Left lung (tissue), 10 donors: ENCODE data around the gene IL21R. TPM values are rescaled to one million over a fixed set of nuclear protein-coding genes. Genes with fewer than 3 reads are reported as not detected.
"Not testable (repeated sequence)": the region's sequence is repeated elsewhere in the genome, so short reads cannot be mapped to it uniquely, and the experiment has no call there.

Experiments used
- ATAC-seq: fragments of 200-7000 bp; cut with Tn5 transposase; one replicate; pipeline ENCODE4 v1.9.1; 2020; ENCODE audit warnings: moderate library complexity
- DNase-seq, 4 donors: peaks; one replicate each; pipeline ENCODE4 v3.0.0-alpha.2; 2013 to 2020
- H3K27ac ChIP-seq, 2 donors: fragments of 200-600 bp; sonication (generic) in 1 of 2; one replicate each; pipeline versions ENCODE4 v1.5.0 to v1.8.0; 2020 to 2021
- H3K27me3 ChIP-seq, 2 donors: fragments of 200-600 bp; sonication (generic) in 1 of 2; one replicate each; pipeline versions ENCODE4 v1.5.0 to v1.8.0; 2020 to 2021
- H3K36me3 ChIP-seq, 2 donors: fragments of 200-600 bp; sonication (generic) in 1 of 2; one replicate each; pipeline versions ENCODE4 v1.5.0 to v1.8.0; 2020 to 2021
- H3K4me1 ChIP-seq, 2 donors: fragments of 200-600 bp; one replicate each; pipeline ENCODE4 v1.8.0; 2021
- H3K4me3 ChIP-seq, 2 donors: fragments of 200-600 bp; sonication (generic) in 1 of 2; one replicate each; pipeline versions ENCODE4 v1.5.0 to v1.8.0; 2020 to 2021; ENCODE audit warnings: mild to moderate bottlenecking in 1 of 2
- H3K9me3 ChIP-seq, 2 donors: fragments of 200-600 bp; sonication (generic) in 1 of 2; one replicate each; pipeline versions ENCODE4 v1.5.0 to v1.8.0; 2020 to 2021
- intact Hi-C, 2 donors: fragments of 100-400 bp; cut with DNase I; formaldehyde crosslinking; loops; one replicate each; pipeline versions ENCODE4 v1.11.2 to v1.14.2; 2022
- polyA plus RNA-seq, 6 donors: library from polyadenylated mRNA; unstranded; fragments of 120-200 nt; gene quantifications; one replicate each; pipeline ENCODE4 v1.2.1, GENCODE V29; 2013; ENCODE audit not compliant: insufficient read length in 6 of 6
- total RNA-seq, 2 donors: library from RNA; stranded (reverse); fragmentation: NEBNext Ultra II Directional; extraction: Animal tissue kit (Norgen Biotek cat#: 25700); gene quantifications; one replicate each; pipeline ENCODE4 v1.2.1, GENCODE V29; 2021
- TF ChIP-seq, protein P1 (sequence below), 2 donors: fragments of 200-600 bp; sonication (generic) in 1 of 2; IDR thresholded peaks; one replicate each; pipeline versions ENCODE4 v1.5.0 to v1.8.0; 2021; ENCODE audit warnings: antibody characterized with exemption in 2 of 2
- donor health status: DM: no; HTN: yes; CAD: no.
- donor health status: DM: no; HTN: no; CAD: no.

The IL21R gene
- total and polyA plus RNA-seq, 8 donors: 1.2 to 4.3 (median 3.9) TPM

DNA sequence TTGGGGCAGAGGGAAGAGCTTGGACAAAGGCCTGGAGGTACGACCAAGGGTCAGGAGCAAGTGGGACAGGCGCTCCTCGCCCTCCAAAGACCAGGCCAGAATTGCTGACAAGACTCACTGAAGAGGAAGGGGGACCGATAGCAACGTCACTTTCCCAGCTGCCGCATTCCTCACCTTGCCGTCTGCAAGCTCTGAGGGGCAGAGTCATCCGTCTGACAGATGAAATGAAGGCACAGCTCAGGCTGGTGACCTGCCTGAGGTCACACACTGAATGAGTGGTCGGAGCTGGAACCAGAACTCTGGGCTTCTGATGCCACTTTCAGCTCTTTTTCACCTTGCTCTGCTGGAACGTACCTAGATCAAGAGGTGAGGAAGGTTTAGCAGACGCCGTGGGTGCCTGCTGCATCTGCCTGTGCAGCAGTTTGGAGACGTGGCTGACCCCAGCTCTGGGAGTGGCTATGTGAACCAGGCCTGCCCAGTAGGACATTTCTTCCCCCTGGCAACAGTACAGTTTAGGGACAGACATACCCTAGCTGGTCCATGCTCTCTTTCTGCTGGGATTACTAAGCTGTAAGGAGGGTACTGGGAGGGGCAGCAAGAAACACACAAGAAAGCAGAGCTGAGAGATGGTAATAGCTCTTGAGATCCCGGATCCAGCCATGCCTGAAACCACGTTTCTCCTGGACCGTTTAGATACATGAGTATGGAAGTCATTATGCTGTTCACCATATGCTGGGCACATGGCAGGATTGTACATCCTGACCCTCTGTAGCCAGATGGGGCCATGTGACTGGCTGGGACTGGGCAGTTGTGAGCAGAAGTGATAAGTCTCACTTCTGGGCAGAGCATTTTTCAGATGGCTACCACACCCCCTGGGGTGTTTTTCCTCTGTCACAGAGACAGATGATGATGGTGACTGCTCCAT, 50.9 kb downstream of the IL21R start:
- ATAC-seq (no peak), DNase-seq (no peak)
- peaks cover 0 to 34% of the 10 kb centered on the region in 2 donors for H3K27me3 ChIP-seq
- H3K9me3 ChIP-seq: no peaks in the 10 kb centered on the region
- H3K36me3 ChIP-seq: no peaks in the 10 kb centered on the region
- H3K4me3 ChIP-seq: no peak overlapping the region
- TF ChIP-seq, protein P1, sequence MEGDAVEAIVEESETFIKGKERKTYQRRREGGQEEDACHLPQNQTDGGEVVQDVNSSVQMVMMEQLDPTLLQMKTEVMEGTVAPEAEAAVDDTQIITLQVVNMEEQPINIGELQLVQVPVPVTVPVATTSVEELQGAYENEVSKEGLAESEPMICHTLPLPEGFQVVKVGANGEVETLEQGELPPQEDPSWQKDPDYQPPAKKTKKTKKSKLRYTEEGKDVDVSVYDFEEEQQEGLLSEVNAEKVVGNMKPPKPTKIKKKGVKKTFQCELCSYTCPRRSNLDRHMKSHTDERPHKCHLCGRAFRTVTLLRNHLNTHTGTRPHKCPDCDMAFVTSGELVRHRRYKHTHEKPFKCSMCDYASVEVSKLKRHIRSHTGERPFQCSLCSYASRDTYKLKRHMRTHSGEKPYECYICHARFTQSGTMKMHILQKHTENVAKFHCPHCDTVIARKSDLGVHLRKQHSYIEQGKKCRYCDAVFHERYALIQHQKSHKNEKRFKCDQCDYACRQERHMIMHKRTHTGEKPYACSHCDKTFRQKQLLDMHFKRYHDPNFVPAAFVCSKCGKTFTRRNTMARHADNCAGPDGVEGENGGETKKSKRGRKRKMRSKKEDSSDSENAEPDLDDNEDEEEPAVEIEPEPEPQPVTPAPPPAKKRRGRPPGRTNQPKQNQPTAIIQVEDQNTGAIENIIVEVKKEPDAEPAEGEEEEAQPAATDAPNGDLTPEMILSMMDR (IDR thresholded peaks at IDR 0.05): no peak
- intact Hi-C loops: loop anchor here in 1 of 2 donors (10.0 kb wide), 1 partner anchor 268 kb away; no protein-coding TSS in a partner anchor
- H3K27ac ChIP-seq: no peak overlapping the region
- H3K4me1 ChIP-seq: peaks cover 4 to 33% of the 10 kb centered on the region in 2 donors

DNA sequence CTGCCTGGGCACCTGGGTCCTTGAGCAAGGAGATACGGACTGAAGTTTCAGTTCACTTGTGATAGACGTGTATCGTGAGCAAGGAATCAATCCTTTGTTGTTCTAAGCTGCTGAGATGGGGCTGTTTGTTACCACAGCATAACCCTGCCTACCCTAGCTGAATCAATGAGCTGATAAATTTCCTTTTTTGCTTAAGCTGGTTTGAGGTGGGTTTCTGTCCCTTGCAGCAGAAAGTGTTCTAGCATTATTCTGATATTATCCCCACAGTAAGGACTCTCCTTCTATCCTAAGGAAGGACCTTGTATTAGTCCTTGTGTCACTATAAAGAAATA, 51.5 kb downstream of the IL21R start:
- Histone ChIP-seq H3K27ac (no peak overlapping the region), H3K9me3 (no peaks in the 10 kb centered on the region), H3K36me3 (no peaks in the 10 kb centered on the region), H3K4me3 (no peak overlapping the region), H3K27me3 (peaks cover 0 to 30% of the 10 kb centered on the region in 2 donors), H3K4me1 (peaks cover 4 to 33% of the 10 kb centered on the region in 2 donors)
- DNase-seq: no peak
- intact Hi-C loops: loop anchor here in 1 of 2 donors (10.0 kb wide), 1 partner anchor 269 kb away; no protein-coding TSS in a partner anchor
- ATAC-seq: no peak
- TF ChIP-seq, protein P1 (IDR thresholded peaks at IDR 0.05): no peak

DNA sequence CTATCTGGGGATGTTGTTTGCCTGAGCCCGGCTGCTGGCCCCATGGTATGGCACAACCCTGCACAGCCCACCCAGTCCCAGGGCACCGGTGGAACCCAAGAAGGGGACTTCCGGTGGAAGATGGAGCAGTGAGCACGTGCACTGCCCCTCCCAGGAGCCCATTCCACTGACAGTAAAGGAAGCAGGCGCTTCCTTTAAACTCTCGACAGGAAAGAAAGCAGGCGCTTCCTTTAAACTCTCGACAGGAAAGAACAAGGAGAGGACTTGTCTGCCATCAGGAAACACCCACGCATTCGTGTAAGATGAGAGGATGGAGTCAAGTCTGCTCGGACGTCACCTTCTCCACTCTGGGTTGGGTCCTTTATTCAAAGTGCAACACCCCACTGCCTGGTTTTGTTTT, 53.7 kb downstream of the IL21R start:
- intact Hi-C loops: loop anchor here in 1 of 2 donors (10.0 kb wide), 1 partner anchor 271 kb away; no protein-coding TSS in a partner anchor
- ATAC-seq: no peak
- Histone ChIP-seq H3K4me1 (peaks cover 0 to 21% of the 10 kb centered on the region in 2 donors), H3K9me3 (no peaks in the 10 kb centered on the region), H3K27me3 (peaks cover 0 to 8% of the 10 kb centered on the region in 2 donors), H3K36me3 (peaks cover 0 to 15% of the 10 kb centered on the region in 2 donors), H3K4me3 (no peak overlapping the region), H3K27ac (peak overlapping the region in 1 of 2 donors; percentile 55)
- DNase-seq: peak in 1 of 4 donors; percentile 26
- TF ChIP-seq, protein P1 (IDR thresholded peaks at IDR 0.05): no peak

DNA sequence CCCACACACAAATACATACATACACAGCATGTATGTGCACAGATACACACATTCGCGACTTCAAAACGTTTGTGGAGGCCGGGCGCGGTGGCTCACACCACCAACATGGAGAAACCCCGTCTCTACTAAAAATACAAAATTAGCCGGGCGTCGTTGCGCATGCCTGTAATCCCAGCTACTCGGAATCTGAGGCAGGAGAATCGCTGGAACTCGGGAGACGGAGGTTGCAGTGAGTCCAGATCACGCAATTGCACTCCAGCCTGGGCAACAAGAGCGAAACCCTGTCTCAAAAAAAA, 55.6 kb downstream of the IL21R start:
- intact Hi-C loops: loop anchor here in 1 of 2 donors (10.0 kb wide), 1 partner anchor 273 kb away; no protein-coding TSS in a partner anchor
- H3K27ac ChIP-seq, H3K9me3 ChIP-seq, H3K27me3 ChIP-seq, H3K4me3 ChIP-seq, DNase-seq, ATAC-seq: not testable (repeated sequence)
- Histone ChIP-seq H3K36me3 (peaks cover 0 to 34% of the 10 kb centered on the region in 2 donors), H3K4me1 (peaks cover 0 to 24% of the 10 kb centered on the region in 2 donors)

DNA sequence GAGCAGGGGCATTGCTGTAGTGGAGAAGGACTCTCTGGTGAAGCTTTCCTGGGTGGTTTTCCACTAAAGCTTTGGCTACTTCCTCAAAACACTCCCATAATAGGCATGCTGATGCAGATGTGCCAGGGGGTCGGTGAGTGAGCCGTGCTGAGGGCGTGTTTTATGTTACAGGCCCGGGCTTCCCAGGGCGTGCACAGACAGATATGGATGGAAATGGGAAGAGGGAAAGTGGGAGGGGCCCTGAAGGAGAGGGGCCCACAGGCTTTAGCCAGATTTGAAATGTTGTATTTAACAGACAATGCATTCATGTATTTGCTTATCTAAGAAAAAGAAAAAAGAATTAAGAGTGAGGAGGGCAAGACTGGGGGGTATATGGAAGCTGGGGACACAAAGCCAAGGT, 56.3 kb downstream of the IL21R start:
- H3K9me3 ChIP-seq: no peaks in the 10 kb centered on the region
- no peak overlapping the region for H3K4me3 ChIP-seq
- DNase-seq (no peak), ATAC-seq (no peak)
- no peaks in the 10 kb centered on the region for H3K27me3 ChIP-seq
- H3K4me1 ChIP-seq: peaks cover 0 to 24% of the 10 kb centered on the region in 2 donors
- H3K36me3 ChIP-seq: peaks cover 0 to 41% of the 10 kb centered on the region in 2 donors
- TF ChIP-seq, protein P1 (IDR thresholded peaks at IDR 0.05): no peak
- H3K27ac ChIP-seq: no peak overlapping the region
- intact Hi-C loops: loop anchor here in 1 of 2 donors (10.0 kb wide), 1 partner anchor 273 kb away; no protein-coding TSS in a partner anchor
